ENCODE data around the gene PKP4.

GRCh38 chr2:158647436-158648231, 190.9 kb downstream of the PKP4 start:
- TF ChIP-seq, protein P1, sequence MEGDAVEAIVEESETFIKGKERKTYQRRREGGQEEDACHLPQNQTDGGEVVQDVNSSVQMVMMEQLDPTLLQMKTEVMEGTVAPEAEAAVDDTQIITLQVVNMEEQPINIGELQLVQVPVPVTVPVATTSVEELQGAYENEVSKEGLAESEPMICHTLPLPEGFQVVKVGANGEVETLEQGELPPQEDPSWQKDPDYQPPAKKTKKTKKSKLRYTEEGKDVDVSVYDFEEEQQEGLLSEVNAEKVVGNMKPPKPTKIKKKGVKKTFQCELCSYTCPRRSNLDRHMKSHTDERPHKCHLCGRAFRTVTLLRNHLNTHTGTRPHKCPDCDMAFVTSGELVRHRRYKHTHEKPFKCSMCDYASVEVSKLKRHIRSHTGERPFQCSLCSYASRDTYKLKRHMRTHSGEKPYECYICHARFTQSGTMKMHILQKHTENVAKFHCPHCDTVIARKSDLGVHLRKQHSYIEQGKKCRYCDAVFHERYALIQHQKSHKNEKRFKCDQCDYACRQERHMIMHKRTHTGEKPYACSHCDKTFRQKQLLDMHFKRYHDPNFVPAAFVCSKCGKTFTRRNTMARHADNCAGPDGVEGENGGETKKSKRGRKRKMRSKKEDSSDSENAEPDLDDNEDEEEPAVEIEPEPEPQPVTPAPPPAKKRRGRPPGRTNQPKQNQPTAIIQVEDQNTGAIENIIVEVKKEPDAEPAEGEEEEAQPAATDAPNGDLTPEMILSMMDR (conservative IDR thresholded peaks at IDR 0.05): no peak
- no peak for TF ChIP-seq ZFX (IDR thresholded peaks at IDR 0.05)
